A673 (cell line): ENCODE data around the gene FEN1. TPM values are rescaled to one million over a fixed set of nuclear protein-coding genes. Genes with fewer than 3 reads are reported as not detected.

ENCODE experiments used
- BruUV-seq: library from RNA; stranded (reverse); fragments of 400-500 nt; replicated peaks from 2 replicates; lab custom pipeline; 2021; lab: Mats Ljungman, UMichigan
- CTCF ChIA-PET: fragments of 300-600 bp; sonication (Branson Sonifier 250); formaldehyde crosslinking; loops from one replicate; lab custom pipeline; 2022; ENCODE audit warnings: antibody characterized with exemption; lab: Charles Lee
- POLR2A ChIA-PET: fragments of 300-600 bp; sonication (Branson Sonifier 250); formaldehyde crosslinking; loops from one replicate; lab custom pipeline; 2022; ENCODE audit warnings: antibody characterized with exemption; ENCODE audit not compliant: low non-redundant PET; lab: Charles Lee
- DNase-seq: peaks from one replicate; pipeline ENCODE4 v3.0.0-alpha.2; 2015; ENCODE audit warnings: low spot score
- H3K27ac ChIP-seq: fragments of 200-600 bp; sonication (generic); 2 replicates; pipeline ENCODE4 v1.5.1; 2016; ENCODE audit warnings: mixed run types, low read depth, mild to moderate bottlenecking, mixed read lengths, antibody characterized with exemption, low read length; ENCODE audit not compliant: poor library complexity, severe bottlenecking
- H3K27me3 ChIP-seq: fragments of 200-600 bp; sonication (generic); replicated peaks from 2 replicates; pipeline ENCODE4 v1.6.1; 2017; ENCODE audit warnings: mixed run types, low read depth, mild to moderate bottlenecking, mixed read lengths, antibody characterized with exemption, low read length; ENCODE audit not compliant: insufficient read depth, poor library complexity
- H3K36me3 ChIP-seq: fragments of 200-600 bp; sonication (generic); 2 replicates; pipeline ENCODE4 v1.6.1; 2016; ENCODE audit warnings: mixed run types, mild to moderate bottlenecking, mixed read lengths, antibody characterized with exemption, low read length; ENCODE audit not compliant: insufficient read depth, poor library complexity, severe bottlenecking
- H3K4me1 ChIP-seq: fragments of 200-600 bp; sonication (generic); 2 replicates; pipeline ENCODE4 v1.6.1; 2017; ENCODE audit warnings: mixed run types, mild to moderate bottlenecking, mixed read lengths, antibody characterized with exemption, low read length; ENCODE audit not compliant: insufficient read depth, poor library complexity, severe bottlenecking
- H3K4me3 ChIP-seq: fragments of 200-600 bp; sonication (generic); 2 replicates; pipeline ENCODE4 v1.5.1; 2016; ENCODE audit warnings: low read depth, mixed run types, mild to moderate bottlenecking, mixed read lengths, low read length; ENCODE audit not compliant: poor library complexity, severe bottlenecking
- H3K9me3 ChIP-seq: fragments of 200-600 bp; sonication (generic); 2 replicates; pipeline ENCODE4 v1.6.1; 2016; ENCODE audit warnings: mixed run types, low read depth, mild to moderate bottlenecking, mixed read lengths, antibody characterized with exemption, low read length; ENCODE audit not compliant: poor library complexity, severe bottlenecking
- CTCF ChIP-seq: fragments of 300-800, 200-600 bp; sonication (generic); conservative IDR thresholded peaks from 2 replicates; pipeline ENCODE4 v1.5.1; 2017; ENCODE audit warnings: low read depth, mild to moderate bottlenecking, antibody characterized with exemption, low read length, moderate library complexity, mixed read lengths
- EZH2 ChIP-seq: fragments of 200-600 bp; sonication (generic); IDR thresholded peaks from 2 replicates; pipeline ENCODE4 v1.6.1; 2017; ENCODE audit warnings: borderline replicate concordance, low read depth, mild to moderate bottlenecking, mixed read lengths, antibody characterized with exemption, low read length; ENCODE audit not compliant: poor library complexity, severe bottlenecking
- intact Hi-C: fragments of 100-400 bp; cut with micrococcal nuclease; formaldehyde crosslinking; loops from one replicate; pipeline ENCODE4 v1.10.0; 2022; ENCODE audit not compliant: unreplicated experiment
- total RNA-seq: library from RNA; stranded (reverse); gene quantifications from 2 replicates; pipeline ENCODE4 v1.2.3, GENCODE V29; 2021

Gene FEN1
- total RNA-seq, 1 experiment from 2014 or later: 152 TPM

GRCh38 chr11:61757213-61757862 is 35.4 kb upstream of the FEN1 start:
- DNase-seq: no peak
- no peak overlapping the region for H3K4me3 ChIP-seq
- CTCF ChIA-PET: no interaction called here
- intact Hi-C loops: no loop called here
- no peaks in the 10 kb centered on the region for H3K36me3 ChIP-seq
- no TSS peak for BruUV-seq
- POLR2A ChIA-PET: no interaction called here
- H3K4me1 ChIP-seq: peaks cover 29% of the 10 kb centered on the region
- TF ChIP-seq EZH2 (no peak), CTCF (no peak)
- H3K27me3 ChIP-seq: no peaks in the 10 kb centered on the region
- no peaks in the 10 kb centered on the region for H3K9me3 ChIP-seq
- peak overlapping the region; percentile 22 for H3K27ac ChIP-seq

- DNase-seq: no peak
- ChIA-PET CTCF (interaction anchor here (0.9 kb wide), 1 partner anchor 16 kb away, joined by 5 read pairs; no protein-coding TSS in a partner anchor), POLR2A (no interaction called here)
- no TSS peak for BruUV-seq
- Histone ChIP-seq H3K4me1 (peaks cover 33% of the 10 kb centered on the region), H3K27me3 (no peaks in the 10 kb centered on the region), H3K36me3 (no peaks in the 10 kb centered on the region), H3K9me3 (no peaks in the 10 kb centered on the region), H3K27ac (no peak overlapping the region), H3K4me3 (no peak overlapping the region)
- intact Hi-C loops: no loop called here
- TF ChIP-seq CTCF (no peak), EZH2 (no peak)
Measured at GRCh38 chr11:61760946-61761345, 31.8 kb upstream of the FEN1 start.

- no TSS peak for BruUV-seq
- ChIA-PET POLR2A (no interaction called here), CTCF (interaction anchor here (0.9 kb wide), 1 partner anchor 15 kb away, joined by 5 read pairs; no protein-coding TSS in a partner anchor)
- no peak for DNase-seq
- no peak overlapping the region for H3K4me3 ChIP-seq
- H3K9me3 ChIP-seq: no peaks in the 10 kb centered on the region
- H3K27ac ChIP-seq: no peak overlapping the region
- no peak for TF ChIP-seq CTCF
- no peak for TF ChIP-seq EZH2
- H3K4me1 ChIP-seq: peaks cover 26% of the 10 kb centered on the region
- intact Hi-C loops: no loop called here
- no peaks in the 10 kb centered on the region for H3K27me3 ChIP-seq
- H3K36me3 ChIP-seq: no peaks in the 10 kb centered on the region
Measured at GRCh38 chr11:61761440-61762222, 31.1 kb upstream of the FEN1 start.
